ENCODE results near the gene UBE2E3. TPM values are rescaled to one million over a fixed set of nuclear protein-coding genes. Genes with fewer than 3 reads are reported as not detected.

Gene UBE2E3
- total RNA-seq, 2 experiments from 2014 or later: 35.0 to 49.6 TPM

DNA sequence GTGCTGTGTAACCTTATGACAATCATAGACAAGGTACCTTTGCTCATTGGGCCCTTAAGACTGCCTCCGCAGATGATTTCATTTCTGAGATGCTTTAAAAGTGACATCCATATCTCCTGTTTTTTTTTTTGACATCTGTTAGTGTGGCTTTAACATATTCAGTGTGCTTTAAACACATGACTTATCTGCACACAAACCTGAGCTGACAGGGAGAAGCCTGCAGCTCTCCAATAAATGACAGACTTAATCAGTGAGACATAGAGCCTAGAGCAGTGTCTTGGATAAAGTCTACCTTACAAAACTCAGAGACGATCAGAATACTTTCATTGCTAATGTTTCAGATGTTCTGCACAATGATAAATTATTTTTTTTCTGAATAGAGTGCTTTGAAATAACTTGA is 130.7 kb downstream of the UBE2E3 start:
- H3K4me1 Mint-ChIP-seq: peaks cover 56% of the 10 kb centered on the region
- no peak overlapping the region for H3K4me3 Mint-ChIP-seq
- DNase-seq (no peak), ATAC-seq (no peak)
- H3K9me3 Mint-ChIP-seq (ENCODE audit: low read depth): peaks cover 8% of the 10 kb centered on the region
- peaks cover 34% of the 10 kb centered on the region for H3K36me3 Mint-ChIP-seq
- H3K27ac Mint-ChIP-seq: no peak overlapping the region
- CTCF ChIA-PET: interaction anchor here (1.7 kb wide), 1 partner anchor 355 kb away, joined by 6 read pairs; no protein-coding TSS in a partner anchor
- H3K27me3 Mint-ChIP-seq: no peaks in the 10 kb centered on the region

- DNase-seq (no peak), ATAC-seq (no peak)
- H3K27ac Mint-ChIP-seq: no peak overlapping the region
- peaks cover 52% of the 10 kb centered on the region for H3K4me1 Mint-ChIP-seq
- H3K4me3 Mint-ChIP-seq: no peak overlapping the region
- H3K27me3 Mint-ChIP-seq: no peaks in the 10 kb centered on the region
- peaks cover 40% of the 10 kb centered on the region for H3K36me3 Mint-ChIP-seq
- CTCF ChIA-PET: interaction anchor here (0.9 to 1.5 kb wide), 4 partner anchors 9 to 32 kb away, joined by 3 read pairs; no protein-coding TSS in a partner anchor
- peaks cover 8% of the 10 kb centered on the region for H3K9me3 Mint-ChIP-seq (ENCODE audit: low read depth)
Observed at GRCh38 chr2:181112916-181113315, 132.5 kb downstream of the UBE2E3 start.
